Stimulated activated CD8-positive, alpha-beta memory T cell treated with anti-CD3 and anti-CD28 coated beads, Interleukin-2, amount 100 ng/mL, for 1 hour (primary cell): ENCODE measurements around the gene NBEA.
"Not testable (repeated sequence)": the region's sequence is repeated elsewhere in the genome, so short reads cannot be mapped to it uniquely, and the experiment has no call there.

ENCODE experiments used
- DNase-seq, 2 donors: peaks; one replicate each; pipeline ENCODE4 v3.0.0-alpha.2; 2020; ENCODE audit warnings: low read depth in 2 of 2

Gene NBEA

GRCh38 chr13:35388441-35389355, 446.6 kb downstream of the NBEA start:
- DNase-seq, result no peak

- no peak for DNase-seq
Observed at GRCh38 chr13:35389535-35389934, 447.5 kb downstream of the NBEA start.

GRCh38 chr13:35392768-35393167, 450.7 kb downstream of the NBEA start:
- no peak for DNase-seq

- DNase-seq, result no peak
Observed at GRCh38 chr13:35393886-35394285, 451.8 kb downstream of the NBEA start.

GRCh38 chr13:35408285-35408684, 466.2 kb downstream of the NBEA start:
- DNase-seq, result not testable (repeated sequence)

GRCh38 chr13:35411059-35411744, 469.1 kb downstream of the NBEA start:
- DNase-seq, result no peak

- no peak for DNase-seq
Observed at GRCh38 chr13:35448465-35448864, 506.4 kb downstream of the NBEA start.

GRCh38 chr13:35449821-35450220, 507.8 kb downstream of the NBEA start:
- no peak for DNase-seq

GRCh38 chr13:35455022-35455421, 513.0 kb downstream of the NBEA start:
- no peak for DNase-seq

GRCh38 chr13:35457258-35457657, 515.2 kb downstream of the NBEA start:
- no peak for DNase-seq

GRCh38 chr13:35460061-35460460, 518.0 kb downstream of the NBEA start:
- no peak for DNase-seq

- no peak for DNase-seq
Observed at GRCh38 chr13:35465371-35465770, 523.3 kb downstream of the NBEA start.

GRCh38 chr13:35468195-35468594, 526.1 kb downstream of the NBEA start:
- no peak for DNase-seq

GRCh38 chr13:35469806-35470525, 527.9 kb downstream of the NBEA start:
- no peak for DNase-seq

GRCh38 chr13:35470671-35471661, 528.9 kb downstream of the NBEA start:
- DNase-seq, result no peak

- DNase-seq, result no peak
Observed at GRCh38 chr13:35471706-35472322, 529.7 kb downstream of the NBEA start.

- DNase-seq, result no peak
Observed at GRCh38 chr13:35472323-35472881, 530.3 kb downstream of the NBEA start.

- DNase-seq, result no peak
Observed at GRCh38 chr13:35473206-35473775, 531.2 kb downstream of the NBEA start.

- no peak for DNase-seq
Observed at GRCh38 chr13:35473802-35474201, 531.7 kb downstream of the NBEA start.
